Activated naive CD4-positive, alpha-beta T cell (primary cell): ENCODE measurements around the gene EEPD1.

Experiments
- DNase-seq, 4 experiments: peaks; one replicate each; lab custom pipeline; 2025; lab: John Stamatoyannopoulos, UW

Gene EEPD1

GRCh38 chr7:36190447-36191291 lies 37.6 kb downstream of the EEPD1 start:
- DNase-seq = no peak

- no peak for DNase-seq
Observed at GRCh38 chr7:36191292-36191920, 38.4 kb downstream of the EEPD1 start.

GRCh38 chr7:36192053-36192824 lies 39.2 kb downstream of the EEPD1 start:
- DNase-seq = no peak

GRCh38 chr7:36192877-36193276 lies 39.8 kb downstream of the EEPD1 start:
- DNase-seq = no peak

GRCh38 chr7:36198854-36199266 lies 45.8 kb downstream of the EEPD1 start:
- DNase-seq = no peak

GRCh38 chr7:36199329-36199728 lies 46.3 kb downstream of the EEPD1 start:
- DNase-seq = no peak

GRCh38 chr7:36201122-36201723 lies 48.2 kb downstream of the EEPD1 start:
- no peak for DNase-seq

GRCh38 chr7:36202398-36202797 lies 49.3 kb downstream of the EEPD1 start:
- no peak for DNase-seq

- DNase-seq = no peak
Observed at GRCh38 chr7:36203071-36203790, 50.2 kb downstream of the EEPD1 start.

GRCh38 chr7:36204044-36204663 lies 51.1 kb downstream of the EEPD1 start:
- DNase-seq = no peak

GRCh38 chr7:36204929-36205635 lies 52.0 kb downstream of the EEPD1 start:
- no peak for DNase-seq

GRCh38 chr7:36205803-36206202 lies 52.7 kb downstream of the EEPD1 start:
- no peak for DNase-seq

- no peak for DNase-seq
Observed at GRCh38 chr7:36207451-36208291, 54.6 kb downstream of the EEPD1 start.

- DNase-seq = no peak
Observed at GRCh38 chr7:36208426-36208825, 55.4 kb downstream of the EEPD1 start.

GRCh38 chr7:36208997-36209813 lies 56.2 kb downstream of the EEPD1 start:
- DNase-seq = no peak

GRCh38 chr7:36209814-36210183 lies 56.7 kb downstream of the EEPD1 start:
- no peak for DNase-seq

- DNase-seq = no peak
Observed at GRCh38 chr7:36210291-36210922, 57.4 kb downstream of the EEPD1 start.
